Activated CD4-positive, CD25-positive, alpha-beta regulatory T cell treated with anti-CD3 and anti-CD28 coated beads, Interleukin-2, amount 50 U/mL, for 16 hours (primary cell): Measurements from ENCODE around the gene RIMBP3B.
"Not testable (repeated sequence)": the region's sequence is repeated elsewhere in the genome, so short reads cannot be mapped to it uniquely, and the experiment has no call there.

ENCODE experiments used
- DNase-seq: peaks from one replicate; pipeline ENCODE4 v3.0.0-alpha.2; 2020; ENCODE audit warnings: low read depth, low spot score

The RIMBP3B gene, protein sequence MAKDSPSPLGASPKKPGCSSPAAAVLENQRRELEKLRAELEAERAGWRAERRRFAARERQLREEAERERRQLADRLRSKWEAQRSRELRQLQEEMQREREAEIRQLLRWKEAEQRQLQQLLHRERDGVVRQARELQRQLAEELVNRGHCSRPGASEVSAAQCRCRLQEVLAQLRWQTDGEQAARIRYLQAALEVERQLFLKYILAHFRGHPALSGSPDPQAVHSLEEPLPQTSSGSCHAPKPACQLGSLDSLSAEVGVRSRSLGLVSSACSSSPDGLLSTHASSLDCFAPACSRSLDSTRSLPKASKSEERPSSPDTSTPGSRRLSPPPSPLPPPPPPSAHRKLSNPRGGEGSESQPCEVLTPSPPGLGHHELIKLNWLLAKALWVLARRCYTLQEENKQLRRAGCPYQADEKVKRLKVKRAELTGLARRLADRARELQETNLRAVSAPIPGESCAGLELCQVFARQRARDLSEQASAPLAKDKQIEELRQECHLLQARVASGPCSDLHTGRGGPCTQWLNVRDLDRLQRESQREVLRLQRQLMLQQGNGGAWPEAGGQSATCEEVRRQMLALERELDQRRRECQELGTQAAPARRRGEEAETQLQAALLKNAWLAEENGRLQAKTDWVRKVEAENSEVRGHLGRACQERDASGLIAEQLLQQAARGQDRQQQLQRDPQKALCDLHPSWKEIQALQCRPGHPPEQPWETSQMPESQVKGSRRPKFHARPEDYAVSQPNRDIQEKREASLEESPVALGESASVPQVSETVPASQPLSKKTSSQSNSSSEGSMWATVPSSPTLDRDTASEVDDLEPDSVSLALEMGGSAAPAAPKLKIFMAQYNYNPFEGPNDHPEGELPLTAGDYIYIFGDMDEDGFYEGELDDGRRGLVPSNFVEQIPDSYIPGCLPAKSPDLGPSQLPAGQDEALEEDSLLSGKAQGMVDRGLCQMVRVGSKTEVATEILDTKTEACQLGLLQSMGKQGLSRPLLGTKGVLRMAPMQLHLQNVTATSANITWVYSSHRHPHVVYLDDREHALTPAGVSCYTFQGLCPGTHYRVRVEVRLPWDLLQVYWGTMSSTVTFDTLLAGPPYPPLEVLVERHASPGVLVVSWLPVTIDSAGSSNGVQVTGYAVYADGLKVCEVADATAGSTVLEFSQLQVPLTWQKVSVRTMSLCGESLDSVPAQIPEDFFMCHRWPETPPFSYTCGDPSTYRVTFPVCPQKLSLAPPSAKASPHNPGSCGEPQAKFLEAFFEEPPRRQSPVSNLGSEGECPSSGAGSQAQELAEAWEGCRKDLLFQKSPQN (N-terminal part only)

DNA sequence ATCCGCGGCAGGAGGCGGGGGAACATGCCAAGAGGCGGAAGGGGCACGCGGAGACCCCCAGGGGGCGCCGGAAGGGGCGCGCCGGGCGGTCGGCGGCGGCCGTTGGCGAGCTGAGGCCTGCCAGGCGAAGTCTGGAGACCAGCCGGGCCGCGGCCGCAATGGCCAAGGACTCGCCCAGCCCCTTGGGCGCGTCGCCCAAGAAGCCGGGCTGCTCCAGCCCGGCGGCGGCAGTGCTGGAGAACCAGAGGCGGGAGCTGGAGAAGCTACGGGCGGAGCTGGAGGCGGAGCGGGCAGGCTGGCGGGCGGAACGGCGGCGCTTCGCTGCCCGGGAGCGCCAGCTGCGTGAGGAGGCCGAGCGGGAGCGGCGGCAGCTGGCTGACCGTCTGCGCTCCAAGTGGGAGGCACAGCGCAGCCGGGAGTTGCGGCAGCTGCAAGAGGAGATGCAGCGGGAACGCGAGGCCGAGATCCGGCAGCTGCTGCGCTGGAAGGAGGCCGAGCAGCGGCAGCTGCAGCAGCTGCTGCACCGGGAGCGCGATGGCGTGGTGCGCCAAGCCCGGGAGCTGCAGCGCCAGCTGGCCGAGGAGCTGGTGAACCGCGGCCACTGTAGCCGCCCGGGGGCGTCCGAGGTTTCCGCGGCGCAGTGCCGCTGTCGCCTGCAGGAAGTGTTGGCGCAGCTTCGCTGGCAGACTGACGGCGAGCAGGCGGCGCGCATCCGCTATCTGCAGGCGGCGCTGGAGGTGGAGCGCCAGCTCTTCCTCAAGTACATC lies at the start of gene RIMBP3B:
TSS of gene RIMBP3B (plus strand) at position 51 of the 767 bp plus-strand sequence. CDS start at position 159, 108 bp downstream.
- not testable (repeated sequence) for DNase-seq

- DNase-seq, result not testable (repeated sequence)
These were observed 26.0 kb upstream of the RIMBP3B start for GRCh38 chr22:21357527-21357926.

DNA sequence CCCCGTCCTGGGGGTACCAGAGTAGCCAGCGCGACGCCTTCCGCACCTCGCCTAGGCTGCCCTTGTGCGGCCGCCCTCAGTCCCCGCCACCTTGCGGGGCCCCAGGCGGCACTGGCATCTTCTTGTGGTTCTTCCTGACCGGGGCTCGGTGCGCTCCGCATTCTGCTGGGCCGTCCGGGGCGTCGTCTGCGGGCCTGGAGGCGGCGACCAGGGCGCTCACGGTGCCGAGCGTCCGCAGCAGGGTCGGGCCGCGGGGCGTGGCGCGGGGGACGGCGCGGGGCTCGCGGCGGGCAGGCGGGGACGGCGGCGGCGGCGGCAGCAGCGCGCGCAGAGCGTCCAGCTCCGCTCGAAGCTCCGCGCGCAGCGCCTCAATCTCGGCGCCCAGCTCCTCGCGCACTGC lies 23.0 kb upstream of the RIMBP3B start:
- not testable (repeated sequence) for DNase-seq

DNA sequence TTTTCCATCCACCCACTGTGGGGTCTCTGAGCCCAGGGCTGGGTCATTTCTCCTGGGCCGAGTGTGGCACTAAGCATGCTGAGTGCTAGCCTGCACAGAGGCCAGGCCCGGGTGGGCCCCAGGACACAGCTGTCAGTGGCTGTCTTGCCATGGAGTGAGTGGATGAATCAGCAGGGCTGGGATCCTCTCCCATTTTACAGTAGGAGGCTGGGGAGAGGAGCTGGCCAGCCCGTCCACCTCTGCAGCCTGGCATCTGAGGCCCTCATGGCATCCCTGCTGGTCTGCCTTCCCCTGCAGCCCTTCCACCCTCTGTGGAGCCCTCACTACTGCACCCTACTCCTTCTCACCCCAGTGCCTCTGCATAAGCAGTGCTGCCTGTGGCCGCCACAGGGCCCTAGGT lies 21.1 kb upstream of the RIMBP3B start:
- DNase-seq, result not testable (repeated sequence)

GRCh38 chr22:21363061-21363460 lies 20.5 kb upstream of the RIMBP3B start:
- DNase-seq, result not testable (repeated sequence)

DNA sequence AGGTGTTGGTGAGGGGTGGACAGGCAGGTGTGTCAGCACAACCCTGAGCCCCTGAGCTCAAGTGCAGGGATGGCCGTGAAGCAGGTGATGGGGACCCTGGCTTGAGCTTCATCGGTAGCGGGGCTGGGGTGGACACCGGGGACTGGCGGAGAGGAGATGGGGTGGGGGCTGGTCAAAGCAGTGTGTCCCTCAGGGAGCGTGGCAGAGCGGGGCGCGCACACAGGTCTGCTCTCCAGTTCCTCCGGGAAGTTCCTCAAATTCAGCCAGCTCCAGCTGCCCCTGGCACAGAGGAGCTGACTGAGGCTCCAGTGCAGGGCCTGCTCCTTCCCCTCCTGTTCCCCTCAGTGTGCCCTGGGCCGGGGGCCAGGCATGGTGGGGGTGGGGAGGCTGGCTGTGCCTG lies 19.7 kb upstream of the RIMBP3B start:
- DNase-seq, result not testable (repeated sequence)

DNA sequence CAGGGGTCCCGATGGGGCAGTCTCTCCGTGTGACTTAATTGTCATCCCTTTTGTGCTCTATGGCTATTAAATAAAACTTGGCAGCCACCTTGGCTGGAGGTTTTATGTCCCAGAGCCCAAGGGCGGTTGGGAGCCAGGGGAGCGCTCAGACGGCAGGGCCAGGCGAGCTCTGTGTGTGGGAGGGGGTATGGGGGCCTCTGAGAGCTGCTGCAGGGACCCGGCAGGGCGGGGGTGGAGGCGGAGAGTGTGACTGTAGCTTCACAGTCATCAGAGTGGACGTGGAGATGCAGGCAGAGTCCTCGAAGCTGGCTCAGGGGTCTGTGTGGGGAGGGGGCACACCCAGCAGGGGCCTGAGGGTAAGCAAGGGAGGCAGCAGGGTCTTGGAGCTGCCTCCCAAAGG lies 19.2 kb upstream of the RIMBP3B start:
- DNase-seq, result not testable (repeated sequence)

DNA sequence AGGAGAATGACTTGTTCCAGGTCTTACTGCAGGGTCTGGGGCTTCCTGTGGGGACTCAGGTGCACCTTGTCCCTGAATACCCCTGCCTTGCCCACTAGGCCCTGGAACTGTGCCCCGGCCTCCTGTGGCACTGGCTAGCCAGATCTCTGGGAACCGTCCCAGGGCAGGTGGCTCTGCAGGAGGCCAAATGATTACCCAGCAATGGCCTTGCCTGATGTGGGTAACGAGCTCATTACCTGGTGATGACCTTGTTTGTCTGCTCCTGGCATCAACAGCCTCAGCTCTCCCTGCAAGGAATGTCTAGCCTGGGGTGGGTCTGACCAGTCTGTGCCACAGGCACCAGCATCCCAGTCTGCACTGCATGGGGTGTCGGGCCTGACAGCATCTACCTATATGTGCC lies 18.2 kb upstream of the RIMBP3B start:
- DNase-seq, result not testable (repeated sequence)

GRCh38 chr22:21368603-21369310 lies 14.8 kb upstream of the RIMBP3B start:
- not testable (repeated sequence) for DNase-seq

- not testable (repeated sequence) for DNase-seq
These were observed 7.7 kb upstream of the RIMBP3B start for GRCh38 chr22:21375880-21376279.

GRCh38 chr22:21384468-21385357 lies 1.2 kb downstream of the RIMBP3B start:
- not testable (repeated sequence) for DNase-seq

DNA sequence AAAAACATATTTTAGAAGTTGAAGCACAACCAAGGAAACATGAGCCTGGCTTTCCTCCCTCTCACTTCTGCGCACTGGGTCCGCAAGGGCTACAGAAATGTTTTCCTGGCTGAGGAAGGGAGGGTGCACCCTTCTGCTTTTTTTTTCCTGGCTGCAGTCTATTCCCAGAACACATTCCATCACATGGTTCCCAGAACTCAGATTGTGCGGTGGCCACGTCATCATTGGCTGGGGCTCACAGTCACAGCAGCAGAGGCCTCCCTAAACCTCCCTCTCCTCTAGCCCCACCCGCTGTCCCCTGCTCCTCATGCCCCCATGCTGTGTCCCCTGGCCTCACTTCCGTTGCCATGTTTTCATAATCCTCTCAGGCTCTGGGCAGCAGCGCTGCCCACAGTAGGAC lies 5.9 kb downstream of the RIMBP3B start:
- not testable (repeated sequence) for DNase-seq

DNA sequence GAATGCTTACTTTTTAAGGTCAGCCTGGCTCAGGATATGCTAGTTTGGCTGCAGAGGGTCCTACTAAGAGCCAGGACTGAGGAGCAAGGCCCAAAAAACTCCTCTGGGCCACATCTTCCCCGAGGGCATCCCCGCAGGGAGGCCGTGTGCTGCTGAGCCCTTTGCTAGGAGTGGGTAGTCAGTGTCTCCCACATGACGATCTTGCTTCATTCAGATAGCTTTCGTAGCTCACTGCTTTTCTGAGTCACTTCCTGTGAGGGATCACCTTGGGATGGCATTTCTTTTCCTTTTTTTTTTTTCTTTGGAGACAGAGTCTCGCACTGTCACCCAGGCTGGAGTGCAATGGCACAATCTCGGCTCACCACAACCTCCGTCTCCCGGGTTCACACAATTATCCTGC lies 6.5 kb downstream of the RIMBP3B start:
- DNase-seq, result not testable (repeated sequence)

- DNase-seq, result not testable (repeated sequence)
These were observed 11.1 kb downstream of the RIMBP3B start for GRCh38 chr22:21394613-21395012.

- DNase-seq, result not testable (repeated sequence)
These were observed 17.8 kb downstream of the RIMBP3B start for GRCh38 chr22:21401197-21401969.

GRCh38 chr22:21402763-21403314 lies 19.3 kb downstream of the RIMBP3B start:
- DNase-seq, result not testable (repeated sequence)

- not testable (repeated sequence) for DNase-seq
These were observed 23.6 kb downstream of the RIMBP3B start for GRCh38 chr22:21407139-21407538.

DNA sequence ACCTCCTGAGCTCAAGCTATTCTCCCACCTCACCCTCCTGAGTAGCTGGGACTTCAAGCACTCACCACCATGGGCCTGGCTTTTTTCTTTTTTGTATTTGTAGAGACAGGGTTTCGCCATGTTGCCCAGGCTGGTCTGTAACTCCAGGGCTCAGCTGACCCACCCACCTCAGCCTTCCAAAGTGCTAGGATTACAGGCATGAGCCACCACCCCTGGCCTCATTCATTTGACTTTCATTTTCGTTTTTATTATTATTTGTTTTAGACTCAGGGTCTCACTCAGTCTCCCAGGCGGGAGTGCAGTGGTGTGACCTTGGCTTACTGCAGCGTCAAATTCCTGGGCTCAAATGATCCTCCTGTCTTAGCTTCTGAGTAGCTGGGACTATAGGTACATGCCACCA lies 24.2 kb downstream of the RIMBP3B start:
- DNase-seq, result not testable (repeated sequence)
